SK-N-SH treated with all-trans-retinoic acid at 6 μM for 48 hours (cell line): ENCODE results near the gene SLC25A22.

Experiments
- BACH2 ChIP-seq: fragments of 250-450 bp; sonication (Bioruptor Pico); IDR thresholded peaks from 2 replicates; pipeline ENCODE4 v1.9.0; 2021; ENCODE audit warnings: mild to moderate bottlenecking, borderline replicate concordance
- ESRRG ChIP-seq: fragments of 250-450 bp; sonication (Bioruptor Pico); IDR thresholded peaks from 2 replicates; pipeline ENCODE4 v1.6.1; 2021; ENCODE audit warnings: mild to moderate bottlenecking
- RARB ChIP-seq: fragments of 250-450 bp; sonication (Bioruptor Pico); IDR thresholded peaks from 2 replicates; pipeline ENCODE4 v1.8.0; 2021; ENCODE audit warnings: mild to moderate bottlenecking, moderate library complexity
- SNAI2 ChIP-seq: fragments of 250-450 bp; sonication (Bioruptor Pico); IDR thresholded peaks from 2 replicates; pipeline ENCODE4 v1.5.0; 2020; ENCODE audit warnings: mild to moderate bottlenecking, moderate library complexity
- TOX ChIP-seq: fragments of 250-450 bp; sonication (Bioruptor Pico); IDR thresholded peaks from 2 replicates; pipeline ENCODE4 v1.8.0; 2021; ENCODE audit warnings: mild to moderate bottlenecking, moderate library complexity, borderline replicate concordance
- TSHZ2 ChIP-seq: fragments of 250-450 bp; sonication (Bioruptor Pico); IDR thresholded peaks from 2 replicates; pipeline ENCODE4 v1.5.0; 2020; ENCODE audit warnings: mild to moderate bottlenecking, moderate library complexity
- ZFP3 ChIP-seq: fragments of 250-450 bp; sonication (Bioruptor Pico); IDR thresholded peaks from 2 replicates; pipeline ENCODE4 v1.5.0; 2020; ENCODE audit warnings: mild to moderate bottlenecking, moderate library complexity
- ZFP30 ChIP-seq: fragments of 450-650 bp; formaldehyde crosslinking; IDR thresholded peaks from 2 replicates; pipeline ENCODE4 v1.5.0; 2022; ENCODE audit warnings: mild to moderate bottlenecking, moderate library complexity
- ZNF565 ChIP-seq: fragments of 450-650 bp; formaldehyde crosslinking; conservative IDR thresholded peaks from 2 replicates; pipeline ENCODE4 v1.5.0; 2020; ENCODE audit warnings: low read depth, mild to moderate bottlenecking, moderate library complexity
- ZNF8 ChIP-seq: fragments of 450-650 bp; formaldehyde crosslinking; IDR thresholded peaks from 2 replicates; pipeline ENCODE4 v1.5.0; 2020; ENCODE audit warnings: mild to moderate bottlenecking, moderate library complexity
- TF ChIP-seq, protein P1 (sequence below): fragments of 250-450 bp; sonication (Bioruptor Pico); IDR thresholded peaks from 2 replicates; pipeline ENCODE4 v1.8.0; 2020; ENCODE audit warnings: mild to moderate bottlenecking, moderate library complexity, borderline replicate concordance

GRCh38 chr11:829847-830294 lies 31.8 kb upstream of the SLC25A22 start:
- no peak for TF ChIP-seq RARB (CRISPR knock-in tag)
- no peak for TF ChIP-seq ZNF8 (CRISPR knock-in tag)
- TF ChIP-seq TSHZ2 = no peak
- TF ChIP-seq ZFP3 (CRISPR knock-in tag) = no peak
- TF ChIP-seq, protein P1, sequence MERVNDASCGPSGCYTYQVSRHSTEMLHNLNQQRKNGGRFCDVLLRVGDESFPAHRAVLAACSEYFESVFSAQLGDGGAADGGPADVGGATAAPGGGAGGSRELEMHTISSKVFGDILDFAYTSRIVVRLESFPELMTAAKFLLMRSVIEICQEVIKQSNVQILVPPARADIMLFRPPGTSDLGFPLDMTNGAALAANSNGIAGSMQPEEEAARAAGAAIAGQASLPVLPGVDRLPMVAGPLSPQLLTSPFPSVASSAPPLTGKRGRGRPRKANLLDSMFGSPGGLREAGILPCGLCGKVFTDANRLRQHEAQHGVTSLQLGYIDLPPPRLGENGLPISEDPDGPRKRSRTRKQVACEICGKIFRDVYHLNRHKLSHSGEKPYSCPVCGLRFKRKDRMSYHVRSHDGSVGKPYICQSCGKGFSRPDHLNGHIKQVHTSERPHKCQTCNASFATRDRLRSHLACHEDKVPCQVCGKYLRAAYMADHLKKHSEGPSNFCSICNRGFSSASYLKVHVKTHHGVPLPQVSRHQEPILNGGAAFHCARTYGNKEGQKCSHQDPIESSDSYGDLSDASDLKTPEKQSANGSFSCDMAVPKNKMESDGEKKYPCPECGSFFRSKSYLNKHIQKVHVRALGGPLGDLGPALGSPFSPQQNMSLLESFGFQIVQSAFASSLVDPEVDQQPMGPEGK = no peak
- TF ChIP-seq SNAI2 (CRISPR knock-in tag) = no peak
- TF ChIP-seq BACH2 (CRISPR knock-in tag) = no peak
- no peak for TF ChIP-seq ZFP30 (CRISPR knock-in tag)
- no peak for TF ChIP-seq ESRRG (CRISPR knock-in tag)
- TF ChIP-seq ZNF565 (CRISPR knock-in tag) = no peak
- TF ChIP-seq TOX = no peak
